Calu3 (cell line): ENCODE results near the gene PRG2. TPM values are rescaled to one million over a fixed set of nuclear protein-coding genes. Genes with fewer than 3 reads are reported as not detected.

Experiments
- BruUV-seq: library from RNA; stranded (reverse); fragments of 400-500 nt; replicated peaks from 2 replicates; lab custom pipeline; 2021; lab: Mats Ljungman, UMichigan
- CTCF ChIA-PET: fragments of 300-600 bp; sonication (Branson Sonifier 250); formaldehyde crosslinking; loops from one replicate; lab custom pipeline; 2022; ENCODE audit warnings: antibody characterized with exemption; lab: Charles Lee
- DNase-seq: peaks from one replicate; pipeline ENCODE4 v3.0.0; 2022
- H3K27ac Mint-ChIP-seq: one replicate; pipeline ENCODE4 v1.8.0; 2022; ENCODE audit warnings: mixed read lengths; ENCODE audit not compliant: unreplicated experiment
- H3K27me3 Mint-ChIP-seq: one replicate; pipeline ENCODE4 v1.8.0; 2022; ENCODE audit warnings: mixed read lengths; ENCODE audit not compliant: unreplicated experiment
- H3K36me3 Mint-ChIP-seq: one replicate; pipeline ENCODE4 v1.8.0; 2022; ENCODE audit warnings: mild to moderate bottlenecking, moderate library complexity, mixed read lengths; ENCODE audit not compliant: insufficient read depth, unreplicated experiment
- H3K4me1 Mint-ChIP-seq: one replicate; pipeline ENCODE4 v1.8.0; 2022; ENCODE audit warnings: mild to moderate bottlenecking, low read depth, mixed read lengths; ENCODE audit not compliant: unreplicated experiment
- H3K4me3 Mint-ChIP-seq: one replicate; pipeline ENCODE4 v1.8.0; 2022; ENCODE audit warnings: mild to moderate bottlenecking, low read depth, moderate library complexity, mixed read lengths; ENCODE audit not compliant: unreplicated experiment
- H3K9me3 Mint-ChIP-seq: one replicate; pipeline ENCODE4 v1.8.0; 2022; ENCODE audit warnings: low read depth, mixed read lengths; ENCODE audit not compliant: unreplicated experiment
- CTCF ChIP-seq: fragments of 200-600 bp; IDR thresholded peaks from one replicate; pipeline ENCODE4 v1.8.0; 2022; ENCODE audit warnings: antibody characterized with exemption; ENCODE audit not compliant: unreplicated experiment
- intact Hi-C: fragments of 100-400 bp; cut with micrococcal nuclease; formaldehyde crosslinking; loops from one replicate; pipeline ENCODE4 v1.10.0; 2022; ENCODE audit not compliant: unreplicated experiment
- total RNA-seq: library from RNA; stranded (reverse); gene quantifications from 2 replicates; pipeline ENCODE4 v1.2.3, GENCODE V29; 2022

PRG2 gene
- total RNA-seq, 1 experiment from 2014 or later, result not detected

DNA sequence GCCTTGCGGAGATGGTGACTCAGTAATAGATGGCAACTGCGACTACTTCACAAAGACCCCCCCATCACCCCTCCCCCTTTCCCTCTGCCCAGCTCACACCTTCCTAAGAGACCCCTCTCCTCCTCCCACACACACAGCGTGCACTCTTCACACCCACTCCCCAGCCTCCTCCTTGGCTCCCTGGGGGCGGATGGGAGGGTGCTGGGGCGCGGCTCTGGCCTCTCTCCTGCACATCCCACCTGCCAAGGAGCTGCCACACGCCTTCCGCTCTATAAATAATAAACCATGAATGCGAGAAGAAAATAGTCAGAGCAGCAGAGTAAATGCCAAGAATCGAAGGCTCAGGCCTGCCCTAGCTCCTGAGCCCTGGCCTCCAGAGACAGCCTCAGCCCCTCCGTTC, 47.7 kb downstream of the PRG2 start:
- Mint-ChIP-seq H3K9me3 (no peaks in the 10 kb centered on the region), H3K4me1 (no peaks in the 10 kb centered on the region), H3K27me3 (peaks cover 31% of the 10 kb centered on the region), H3K4me3 (no peak overlapping the region), H3K36me3 (no peaks in the 10 kb centered on the region), H3K27ac (no peak overlapping the region)
- no peak for DNase-seq
- no TSS peak for BruUV-seq
- intact Hi-C loops, result no loop called here
- TF ChIP-seq CTCF, result no peak
- CTCF ChIA-PET, result no interaction called here

DNA sequence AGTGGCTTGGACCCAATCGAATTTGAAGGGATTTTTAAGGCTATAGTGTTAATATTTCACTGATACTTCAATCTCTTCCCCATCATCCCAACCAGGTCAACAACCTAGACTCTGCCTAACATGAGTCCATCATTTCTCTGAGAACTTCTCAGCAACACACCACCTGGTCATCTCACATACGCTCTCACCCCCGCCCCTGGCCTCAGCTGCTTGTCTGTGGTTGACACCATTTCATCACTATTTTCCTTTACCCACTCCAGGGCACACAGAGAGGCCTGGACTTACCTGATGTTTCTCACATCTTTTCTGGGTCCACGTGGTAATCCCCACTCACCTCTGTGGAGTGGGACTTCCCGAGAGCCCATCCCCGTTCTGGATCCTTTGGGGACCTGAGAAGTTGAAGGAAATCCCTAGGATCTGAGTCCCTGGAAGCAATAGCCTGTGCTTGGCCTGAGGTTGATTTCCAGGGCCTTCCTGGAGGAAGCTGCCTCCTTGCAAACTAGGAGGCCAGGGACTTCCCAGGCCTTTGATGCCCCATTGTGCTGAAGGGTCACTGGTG, 49.1 kb downstream of the PRG2 start:
- Mint-ChIP-seq H3K27me3 (peaks cover 22% of the 10 kb centered on the region), H3K9me3 (no peaks in the 10 kb centered on the region), H3K4me1 (no peaks in the 10 kb centered on the region), H3K4me3 (no peak overlapping the region), H3K36me3 (no peaks in the 10 kb centered on the region), H3K27ac (no peak overlapping the region)
- intact Hi-C loops, result no loop called here
- BruUV-seq, result no TSS peak
- no peak for TF ChIP-seq CTCF
- DNase-seq, result no peak
- CTCF ChIA-PET, result no interaction called here

- no peak overlapping the region for H3K4me3 Mint-ChIP-seq
- H3K27ac Mint-ChIP-seq, result no peak overlapping the region
- CTCF ChIA-PET, result no interaction called here
- H3K36me3 Mint-ChIP-seq, result peaks cover 11% of the 10 kb centered on the region
- H3K27me3 Mint-ChIP-seq, result peaks cover 22% of the 10 kb centered on the region
- no peak for DNase-seq
- intact Hi-C loops, result no loop called here
- TF ChIP-seq CTCF, result no peak
- H3K9me3 Mint-ChIP-seq, result no peaks in the 10 kb centered on the region
- BruUV-seq, result no TSS peak
- peaks cover 9% of the 10 kb centered on the region for H3K4me1 Mint-ChIP-seq
Measured at GRCh38 chr11:57340039-57340615, 50.3 kb downstream of the PRG2 start.

GRCh38 chr11:57339328-57339727, 51.1 kb downstream of the PRG2 start:
- DNase-seq, result no peak
- no peak overlapping the region for H3K27ac Mint-ChIP-seq
- no TSS peak for BruUV-seq
- H3K9me3 Mint-ChIP-seq, result no peaks in the 10 kb centered on the region
- intact Hi-C loops, result no loop called here
- H3K27me3 Mint-ChIP-seq, result peaks cover 22% of the 10 kb centered on the region
- peaks cover 19% of the 10 kb centered on the region for H3K36me3 Mint-ChIP-seq
- CTCF ChIA-PET, result no interaction called here
- TF ChIP-seq CTCF, result no peak
- peaks cover 17% of the 10 kb centered on the region for H3K4me1 Mint-ChIP-seq
- H3K4me3 Mint-ChIP-seq, result no peak overlapping the region
